ENCODE measurements around the gene MVP.

Gene MVP

GRCh38 chr16:29843931-29844330 lies 23.7 kb downstream of the MVP start:
- no peak for TF ChIP-seq CTCF (IDR thresholded peaks at IDR 0.05; ENCODE audit: low read depth, low read length)
- H3K4me3 ChIP-seq (ENCODE audit: low read depth, low read length), result no peak overlapping the region

GRCh38 chr16:29844575-29845331 lies 24.5 kb downstream of the MVP start:
- H3K4me3 ChIP-seq (ENCODE audit: low read depth, low read length), result no peak overlapping the region
- TF ChIP-seq CTCF (IDR thresholded peaks at IDR 0.05; ENCODE audit: low read depth, low read length), result no peak

DNA sequence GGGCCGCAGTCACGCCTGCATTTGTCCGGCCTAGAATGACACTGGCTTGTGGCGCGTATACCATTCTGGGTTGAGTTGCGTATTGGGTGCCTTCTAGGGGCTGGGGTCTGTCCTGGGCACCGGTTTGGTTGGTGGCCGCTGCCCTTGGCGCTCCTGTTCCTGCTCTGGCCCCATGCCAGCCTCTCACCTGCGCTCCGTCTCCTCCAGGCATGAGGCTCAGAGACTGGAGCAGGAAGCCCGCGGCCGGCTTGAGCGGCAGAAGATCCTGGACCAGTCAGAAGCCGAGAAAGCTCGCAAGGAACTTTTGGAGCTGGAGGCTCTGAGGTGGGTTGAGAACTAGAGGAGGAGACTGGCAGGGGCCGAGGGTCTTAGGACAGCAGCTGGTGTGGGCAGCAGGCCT lies 25.4 kb downstream of the MVP start:
- no peak for TF ChIP-seq CTCF (IDR thresholded peaks at IDR 0.05; ENCODE audit: low read depth, low read length)
- no peak overlapping the region for H3K4me3 ChIP-seq (ENCODE audit: low read depth, low read length)

- no peak overlapping the region for H3K4me3 ChIP-seq (ENCODE audit: low read depth, low read length)
- TF ChIP-seq CTCF (IDR thresholded peaks at IDR 0.05; ENCODE audit: low read depth, low read length), result peak; percentile 93
These were observed 28.4 kb downstream of the MVP start for GRCh38 chr16:29848420-29849297.

GRCh38 chr16:29849505-29849904 lies 29.2 kb downstream of the MVP start:
- no peak for TF ChIP-seq CTCF (IDR thresholded peaks at IDR 0.05; ENCODE audit: low read depth, low read length)
- H3K4me3 ChIP-seq (ENCODE audit: low read depth, low read length), result no peak overlapping the region

DNA sequence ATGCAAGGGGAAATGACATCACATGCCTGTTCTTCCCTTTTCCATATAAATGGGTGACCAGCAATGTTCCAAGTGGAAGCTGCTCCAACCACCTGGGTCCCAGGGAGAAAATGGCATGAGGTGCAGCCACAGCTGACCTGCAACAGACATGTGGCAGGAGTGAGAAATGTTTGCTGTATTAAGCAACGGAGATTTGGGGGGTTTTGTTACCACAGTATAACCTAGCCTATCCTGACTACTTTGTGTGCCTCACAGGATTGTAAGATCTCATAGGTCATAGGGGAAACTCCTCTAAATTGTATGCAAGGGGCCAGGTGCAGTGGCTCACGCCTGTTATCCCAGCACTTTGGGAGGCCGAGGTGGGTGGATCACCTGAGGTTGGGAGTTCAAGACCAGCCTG lies 30.7 kb downstream of the MVP start:
- no peak overlapping the region for H3K4me3 ChIP-seq (ENCODE audit: low read depth, low read length)
- TF ChIP-seq CTCF (IDR thresholded peaks at IDR 0.05; ENCODE audit: low read depth, low read length), result no peak

- no peak for TF ChIP-seq CTCF (IDR thresholded peaks at IDR 0.05; ENCODE audit: low read depth, low read length)
- no peak overlapping the region for H3K4me3 ChIP-seq (ENCODE audit: low read depth, low read length)
These were observed 32.4 kb downstream of the MVP start for GRCh38 chr16:29852654-29853053.
